Panc1 (cell line): Measurements from ENCODE around the gene NHP2. TPM values are rescaled to one million over a fixed set of nuclear protein-coding genes. Genes with fewer than 3 reads are reported as not detected.

Source experiments
- ATAC-seq: fragments of 200-7000 bp; cut with Tn5 transposase; 2 replicates; pipeline ENCODE4 v1.9.1; 2020; ENCODE audit warnings: mild to moderate bottlenecking, moderate library complexity
- BruUV-seq: library from RNA; stranded (reverse); fragments of 400-500 nt; replicated peaks from 2 replicates; lab custom pipeline; 2021; lab: Mats Ljungman, UMichigan
- CTCF ChIA-PET: fragments of 300-600 bp; sonication (Branson Sonifier 250); formaldehyde crosslinking; loops from one replicate; lab custom pipeline; 2022; ENCODE audit warnings: antibody characterized with exemption; lab: Charles Lee
- POLR2A ChIA-PET: fragments of 300-600 bp; sonication (Branson Sonifier 250); formaldehyde crosslinking; loops from one replicate; lab custom pipeline; 2022; ENCODE audit warnings: antibody characterized with exemption; lab: Charles Lee
- DNase-seq: peaks from one replicate; pipeline ENCODE4 v3.0.0-alpha.2; 2010; ENCODE audit warnings: low read depth, low spot score
- H3K27ac ChIP-seq: 2 replicates; pipeline ENCODE4 v1.5.1; 2011; ENCODE audit warnings: mild to moderate bottlenecking, low read length, inconsistent platforms
- H3K27me3 ChIP-seq: fragments of 200-500 bp; sonication (Bioruptor generic); 2 replicates; pipeline ENCODE4 v1.6.0; 2014; ENCODE audit warnings: low read length, inconsistent platforms; ENCODE audit not compliant: control insufficient read depth, insufficient read depth
- H3K36me3 ChIP-seq: fragments of 200-500 bp; sonication (Bioruptor generic); 2 replicates; pipeline ENCODE4 v1.5.1; 2014; ENCODE audit warnings: inconsistent platforms, mild to moderate bottlenecking, low read length, moderate library complexity; ENCODE audit not compliant: control insufficient read depth, insufficient read depth
- H3K4me1 ChIP-seq: 2 replicates; pipeline ENCODE4 v1.5.1; 2011; ENCODE audit warnings: inconsistent platforms, mild to moderate bottlenecking, low read length, moderate library complexity; ENCODE audit not compliant: control insufficient read depth, insufficient read depth
- H3K4me3 ChIP-seq, 2 experiments: 2 replicates each; pipeline ENCODE4 v1.5.1; 2011 to 2012; ENCODE audit warnings: low read depth in 2 of 2, low read length in 2 of 2, mild to moderate bottlenecking in 2 of 2, inconsistent platforms in 1 of 2, moderate library complexity in 1 of 2
- H3K9me3 ChIP-seq: fragments of 200-500 bp; sonication (Bioruptor generic); 2 replicates; pipeline ENCODE4 v1.5.1; 2014; ENCODE audit warnings: low read depth, mild to moderate bottlenecking, inconsistent platforms, low read length, moderate library complexity; ENCODE audit not compliant: control insufficient read depth, insufficient read depth
- POLR2AphosphoS5 ChIP-seq: IDR thresholded peaks from 2 replicates; pipeline ENCODE4 v1.6.1; 2012; ENCODE audit warnings: mild to moderate bottlenecking, low read depth, low read length, moderate library complexity
- REST ChIP-seq, 2 experiments: IDR thresholded peaks; 2 replicates each; pipeline ENCODE4 v1.6.1; 2011 to 2012; ENCODE audit warnings: low read depth in 2 of 2, control low read depth in 1 of 2, low read length in 1 of 2, mild to moderate bottlenecking in 1 of 2, moderate library complexity in 1 of 2; ENCODE audit not compliant: insufficient read depth in 1 of 2
- SIN3A ChIP-seq: IDR thresholded peaks from 2 replicates; pipeline ENCODE4 v1.6.1; 2012; ENCODE audit warnings: low read depth, mild to moderate bottlenecking, low read length, moderate library complexity, borderline replicate concordance; ENCODE audit not compliant: insufficient read depth
- TCF7L2 ChIP-seq: IDR thresholded peaks from 2 replicates; pipeline ENCODE4 v1.6.1; 2011; ENCODE audit warnings: mild to moderate bottlenecking, low read depth, low read length, inconsistent platforms
- in situ Hi-C: cut with HindIII; loops from 2 replicates; pipeline ENCODE4 v1.10.0; 2016; ENCODE audit warnings: low sequenced_read_pairs, low pct_unique_long_range_greater_than_20kb
- intact Hi-C: fragments of 100-400 bp; cut with micrococcal nuclease; formaldehyde crosslinking; loops from one replicate; pipeline ENCODE4 v1.10.0; 2022; ENCODE audit not compliant: unreplicated experiment
- total RNA-seq: library from RNA; stranded (reverse); gene quantifications from one replicate; pipeline ENCODE4 v1.2.1, GENCODE V29; 2021; ENCODE audit not compliant: unreplicated experiment
- TF ChIP-seq, protein P1 (sequence below): fragments of 450-650 bp; IDR thresholded peaks from 2 replicates; pipeline ENCODE4 v1.5.1; 2017; ENCODE audit warnings: mild to moderate bottlenecking

NHP2 gene
- total RNA-seq, 1 experiment from 2014 or later = 239 TPM

DNA sequence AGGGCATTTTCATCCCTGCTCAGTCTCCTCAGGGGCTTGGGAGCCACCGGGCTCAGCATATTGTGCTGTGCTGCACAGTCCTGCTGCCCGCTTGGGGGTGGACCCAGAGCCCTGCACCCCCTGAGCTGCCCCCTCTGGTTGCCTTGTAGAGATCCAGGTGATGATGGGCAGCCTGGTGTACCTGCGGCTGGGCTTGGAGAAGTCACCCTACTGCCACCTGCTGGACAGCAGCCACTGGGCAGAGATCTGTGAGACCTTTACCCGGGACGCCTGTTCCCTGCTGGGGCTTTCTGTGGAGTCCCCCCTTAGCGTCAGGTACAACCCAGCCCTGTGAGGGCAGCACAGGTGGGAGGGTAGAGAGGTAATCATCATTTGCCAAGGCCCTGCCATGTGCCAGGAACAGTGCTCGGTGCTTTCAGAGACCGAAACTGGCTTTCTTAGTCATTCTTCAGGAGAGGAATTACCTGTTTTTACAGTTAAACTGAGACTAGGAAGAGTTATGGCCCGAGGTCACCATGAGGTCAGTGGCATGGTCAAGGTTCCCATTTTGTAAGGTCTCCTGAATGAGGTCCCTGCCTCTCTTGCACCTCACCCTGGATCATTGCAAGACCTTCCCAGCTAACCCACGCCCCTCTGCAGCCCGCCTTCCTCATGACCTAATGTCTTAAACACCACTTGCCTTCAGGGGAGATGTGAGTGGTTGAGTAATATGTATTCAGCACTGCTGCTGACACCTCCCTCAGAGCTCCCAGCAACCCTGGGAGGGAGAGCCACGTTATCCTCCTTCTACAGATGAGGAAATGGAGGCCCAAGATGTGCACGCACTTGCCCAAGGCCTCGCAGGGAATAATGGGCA lies 7.5 kb downstream of the NHP2 start:
- ATAC-seq (peak; percentile 88), DNase-seq (peak; percentile 47)
- TF ChIP-seq, protein P1, sequence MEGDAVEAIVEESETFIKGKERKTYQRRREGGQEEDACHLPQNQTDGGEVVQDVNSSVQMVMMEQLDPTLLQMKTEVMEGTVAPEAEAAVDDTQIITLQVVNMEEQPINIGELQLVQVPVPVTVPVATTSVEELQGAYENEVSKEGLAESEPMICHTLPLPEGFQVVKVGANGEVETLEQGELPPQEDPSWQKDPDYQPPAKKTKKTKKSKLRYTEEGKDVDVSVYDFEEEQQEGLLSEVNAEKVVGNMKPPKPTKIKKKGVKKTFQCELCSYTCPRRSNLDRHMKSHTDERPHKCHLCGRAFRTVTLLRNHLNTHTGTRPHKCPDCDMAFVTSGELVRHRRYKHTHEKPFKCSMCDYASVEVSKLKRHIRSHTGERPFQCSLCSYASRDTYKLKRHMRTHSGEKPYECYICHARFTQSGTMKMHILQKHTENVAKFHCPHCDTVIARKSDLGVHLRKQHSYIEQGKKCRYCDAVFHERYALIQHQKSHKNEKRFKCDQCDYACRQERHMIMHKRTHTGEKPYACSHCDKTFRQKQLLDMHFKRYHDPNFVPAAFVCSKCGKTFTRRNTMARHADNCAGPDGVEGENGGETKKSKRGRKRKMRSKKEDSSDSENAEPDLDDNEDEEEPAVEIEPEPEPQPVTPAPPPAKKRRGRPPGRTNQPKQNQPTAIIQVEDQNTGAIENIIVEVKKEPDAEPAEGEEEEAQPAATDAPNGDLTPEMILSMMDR = peak; percentile 93
- TF ChIP-seq REST (IDR thresholded peaks at IDR 0.05; ENCODE audit: insufficient read depth in 1 of 2, low read depth in 2 of 2, low read length in 1 of 2) = no peak
- no TSS peak for BruUV-seq
- CTCF ChIA-PET = interaction anchor here (0.7 to 1.5 kb wide), 5 partner anchors 25 to 85 kb away, joined by 3 to 9 read pairs (median 4); no protein-coding TSS in a partner anchor
- Histone ChIP-seq H3K4me3 (no peak overlapping the region), H3K9me3 (no peaks in the 10 kb centered on the region), H3K27ac (no peak overlapping the region), H3K4me1 (no peaks in the 10 kb centered on the region), H3K36me3 (no peaks in the 10 kb centered on the region; the same call in 1 of the 2 replicates), H3K27me3 (no peaks in the 10 kb centered on the region)
- intact Hi-C loops = loop anchor here (1.0 kb wide), 1 partner anchor 70 kb away; no protein-coding TSS in a partner anchor
- in situ Hi-C loops = no loop called here
- POLR2A ChIA-PET = no interaction called here

GRCh38 chr5:178143901-178144300 lies 9.8 kb downstream of the NHP2 start:
- in situ Hi-C loops (no loop called here), intact Hi-C loops (no loop called here)
- CTCF ChIA-PET = interaction anchor here (0.5 to 0.9 kb wide), 2 partner anchors 19 to 69 kb away, joined by 3 read pairs; no protein-coding TSS in a partner anchor
- ATAC-seq = no peak
- Histone ChIP-seq H3K27ac (no peak overlapping the region), H3K36me3 (no peaks in the 10 kb centered on the region), H3K4me1 (no peaks in the 10 kb centered on the region), H3K4me3 (no peak overlapping the region), H3K27me3 (no peaks in the 10 kb centered on the region), H3K9me3 (no peaks in the 10 kb centered on the region)
- BruUV-seq = no TSS peak
- no peak for TF ChIP-seq REST (IDR thresholded peaks at IDR 0.05; ENCODE audit: insufficient read depth in 1 of 2, low read depth in 2 of 2, low read length in 1 of 2)
- TF ChIP-seq, protein P1 = no peak
- TF ChIP-seq SIN3A = no peak
- no peak for TF ChIP-seq TCF7L2
- TF ChIP-seq POLR2AphosphoS5 = no peak
- DNase-seq = no peak
- POLR2A ChIA-PET = no interaction called here
